Activated T-helper 2 cell treated with anti-CD3 and anti-CD28 coated beads, Interferon-gamma antibody, Interleukin-2, Interleukin-4, amounts not matched to agents 10 μg/mL and 5 μg/mL and 100 μg/mL, durations not matched to agents 14 hours and 24 hours and 36 hours (primary cell): Measurements from ENCODE around the gene GEMIN5. TPM values are rescaled to one million over a fixed set of nuclear protein-coding genes. Genes with fewer than 3 reads are reported as not detected.
"Not testable (repeated sequence)": the region's sequence is repeated elsewhere in the genome, so short reads cannot be mapped to it uniquely, and the experiment has no call there.

Source experiments
- DNase-seq: peaks from one replicate; pipeline ENCODE4 v3.0.0; 2021; ENCODE audit warnings: low spot score
- H3K27ac Mint-ChIP-seq: one replicate; pipeline ENCODE4 v1.8.0; 2021; ENCODE audit warnings: mixed read lengths
- H3K27me3 Mint-ChIP-seq: one replicate; pipeline ENCODE4 v1.8.0; 2021; ENCODE audit warnings: low read depth, mixed read lengths
- H3K36me3 Mint-ChIP-seq: one replicate; pipeline ENCODE4 v1.8.0; 2021; ENCODE audit warnings: low read depth, mixed read lengths
- H3K4me1 Mint-ChIP-seq: one replicate; pipeline ENCODE4 v1.8.0; 2021; ENCODE audit warnings: low read depth, mixed read lengths
- H3K4me3 Mint-ChIP-seq: one replicate; pipeline ENCODE4 v1.8.0; 2021; ENCODE audit warnings: low read depth, mild to moderate bottlenecking, moderate library complexity, mixed read lengths
- H3K9me3 Mint-ChIP-seq: one replicate; pipeline ENCODE4 v1.8.0; 2021; ENCODE audit warnings: mixed read lengths
- intact Hi-C: fragments of 100-400 bp; cut with micrococcal nuclease; formaldehyde crosslinking; loops from one replicate; pipeline ENCODE4 v1.15.1; 2023
- total RNA-seq: library from RNA; stranded (reverse); gene quantifications from 2 replicates; pipeline ENCODE4 v1.2.3, GENCODE V29; 2022

Gene GEMIN5
- total RNA-seq, 1 donor from 2014 or later = 33.9 TPM

GRCh38 chr5:154939387-154939786 is 1.4 kb upstream of the GEMIN5 start:
- Mint-ChIP-seq H3K27ac (peak overlapping the region; percentile 27), H3K4me3 (peak overlapping the region; percentile 11), H3K36me3 (peaks cover 22% of the 10 kb centered on the region), H3K4me1 (peaks cover 43% of the 10 kb centered on the region)
- H3K27me3 Mint-ChIP-seq, DNase-seq, H3K9me3 Mint-ChIP-seq, intact Hi-C loops: not testable (repeated sequence)

GRCh38 chr5:154937186-154937717 is 759 bp downstream of the GEMIN5 start:
- peaks cover 26% of the 10 kb centered on the region for H3K36me3 Mint-ChIP-seq
- peak overlapping the region; percentile 79 for H3K27ac Mint-ChIP-seq
- peak overlapping the region; percentile 89 for H3K4me3 Mint-ChIP-seq
- intact Hi-C loops = no loop called here
- DNase-seq = no peak
- peaks cover 36% of the 10 kb centered on the region for H3K4me1 Mint-ChIP-seq
- no peaks in the 10 kb centered on the region for H3K27me3 Mint-ChIP-seq
- no peaks in the 10 kb centered on the region for H3K9me3 Mint-ChIP-seq

GRCh38 chr5:154934881-154935280 is 3.1 kb downstream of the GEMIN5 start:
- no peak overlapping the region for H3K4me3 Mint-ChIP-seq
- H3K27ac Mint-ChIP-seq = no peak overlapping the region
- no peak for DNase-seq
- no peaks in the 10 kb centered on the region for H3K27me3 Mint-ChIP-seq
- no peaks in the 10 kb centered on the region for H3K9me3 Mint-ChIP-seq
- H3K36me3 Mint-ChIP-seq = peaks cover 43% of the 10 kb centered on the region
- peaks cover 24% of the 10 kb centered on the region for H3K4me1 Mint-ChIP-seq
- intact Hi-C loops = no loop called here

DNA sequence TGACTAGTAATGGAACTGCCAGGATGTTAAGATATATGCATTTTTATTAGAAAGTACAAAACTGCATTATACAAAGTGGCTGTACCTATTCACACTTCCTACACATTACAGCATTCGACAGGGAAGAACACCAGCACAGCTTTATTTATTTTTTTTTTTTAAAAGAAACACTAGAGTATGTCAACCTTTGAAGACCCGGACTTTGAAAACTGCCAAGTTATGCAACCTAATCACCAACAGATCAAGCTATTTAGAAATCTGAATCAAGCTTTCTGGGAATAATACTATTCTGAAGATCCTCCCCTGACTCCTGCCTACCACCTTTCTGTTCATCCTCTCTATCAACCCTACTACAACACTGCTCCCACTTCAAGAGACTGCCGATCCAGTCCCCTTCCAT is 4.5 kb downstream of the GEMIN5 start:
- Mint-ChIP-seq H3K36me3 (peaks cover 44% of the 10 kb centered on the region), H3K9me3 (no peaks in the 10 kb centered on the region), H3K27ac (no peak overlapping the region), H3K27me3 (no peaks in the 10 kb centered on the region), H3K4me1 (peaks cover 19% of the 10 kb centered on the region), H3K4me3 (no peak overlapping the region)
- intact Hi-C loops = no loop called here
- no peak for DNase-seq

DNA sequence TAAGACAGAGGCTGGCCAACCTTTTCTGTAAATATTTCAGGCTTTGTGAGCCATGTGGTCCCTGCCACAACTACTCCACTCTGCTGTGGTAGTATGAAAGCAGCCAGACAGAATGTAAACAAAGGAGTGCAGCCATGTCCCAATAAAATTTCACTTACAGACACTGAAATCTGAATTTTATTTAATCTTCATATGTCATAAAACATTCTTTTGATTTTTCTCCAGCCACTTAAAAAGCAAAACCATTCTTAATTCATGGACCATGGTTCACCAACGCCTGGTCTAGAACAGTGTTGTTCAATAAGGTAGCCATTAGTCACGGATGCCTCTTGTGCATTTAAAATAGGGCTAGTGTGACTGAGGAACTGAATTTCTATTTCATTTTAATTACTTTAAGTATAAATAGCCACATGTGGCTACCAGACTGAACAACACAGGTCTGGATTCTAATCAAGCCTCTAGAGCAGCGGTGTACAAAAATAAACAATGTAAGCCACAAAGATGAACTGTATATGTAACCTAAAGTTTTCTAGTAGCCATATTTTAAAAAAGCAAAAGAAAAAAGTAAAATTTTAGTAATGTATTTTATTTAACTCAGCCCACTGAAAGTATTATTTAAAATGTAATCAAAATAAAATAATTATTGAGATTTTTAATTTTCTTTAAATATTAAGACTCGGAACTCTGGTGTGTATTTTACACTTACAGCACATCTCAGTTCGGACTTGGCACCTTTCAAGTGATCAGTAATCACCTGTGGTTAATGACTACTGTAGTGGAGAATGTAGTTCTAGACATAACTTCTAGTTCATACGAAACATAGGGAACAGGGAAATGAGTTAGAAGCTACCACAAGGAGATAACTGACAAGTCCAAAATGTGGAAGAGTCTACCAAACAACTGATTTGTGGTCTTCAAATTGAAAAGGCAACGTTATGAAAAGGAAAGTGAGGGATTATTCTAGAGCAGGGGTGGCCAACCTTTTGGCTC is 14.3 kb downstream of the GEMIN5 start:
- Mint-ChIP-seq H3K27ac (no peak overlapping the region), H3K27me3 (no peaks in the 10 kb centered on the region), H3K4me1 (no peaks in the 10 kb centered on the region), H3K4me3 (no peak overlapping the region), H3K36me3 (peaks cover 62% of the 10 kb centered on the region), H3K9me3 (no peaks in the 10 kb centered on the region)
- no peak for DNase-seq
- intact Hi-C loops = no loop called here

GRCh38 chr5:154917757-154918156 is 20.3 kb downstream of the GEMIN5 start:
- no peak for DNase-seq
- Mint-ChIP-seq H3K4me1 (no peaks in the 10 kb centered on the region), H3K27ac (no peak overlapping the region), H3K27me3 (no peaks in the 10 kb centered on the region), H3K9me3 (no peaks in the 10 kb centered on the region), H3K4me3 (no peak overlapping the region), H3K36me3 (peaks cover 44% of the 10 kb centered on the region)
- intact Hi-C loops = no loop called here

GRCh38 chr5:154916874-154917273 is 21.1 kb downstream of the GEMIN5 start:
- H3K9me3 Mint-ChIP-seq = no peaks in the 10 kb centered on the region
- H3K4me3 Mint-ChIP-seq = no peak overlapping the region
- peaks cover 53% of the 10 kb centered on the region for H3K36me3 Mint-ChIP-seq

DNA sequence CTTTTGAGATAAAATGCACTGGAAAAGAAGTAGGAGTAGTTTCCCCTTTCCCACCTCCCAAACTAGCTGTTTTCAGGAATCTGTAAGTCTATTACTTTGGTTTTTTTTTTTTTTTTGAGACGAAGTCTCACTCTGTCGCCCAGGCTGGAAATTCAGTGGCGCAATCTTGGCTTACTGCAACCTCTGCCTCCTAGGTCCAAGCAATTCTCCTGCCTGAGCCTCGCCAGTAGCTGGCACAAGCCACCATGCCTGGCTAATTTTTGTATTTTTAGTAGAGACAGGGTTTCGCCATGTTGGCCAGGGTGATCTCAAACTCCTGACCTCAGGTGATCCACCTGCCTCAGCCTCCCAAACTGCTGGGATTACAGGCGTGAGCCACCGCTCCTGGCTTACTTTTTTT is 32.4 kb downstream of the GEMIN5 start:
- H3K36me3 Mint-ChIP-seq = peaks cover 61% of the 10 kb centered on the region
- intact Hi-C loops, DNase-seq, H3K9me3 Mint-ChIP-seq, H3K27ac Mint-ChIP-seq, H3K4me3 Mint-ChIP-seq, H3K4me1 Mint-ChIP-seq, H3K27me3 Mint-ChIP-seq: not testable (repeated sequence)

More at GRCh38 chr5:154916874-154917273, 21.1 kb downstream of the GEMIN5 start:
- Mint-ChIP-seq H3K27me3 (no peaks in the 10 kb centered on the region), H3K27ac (no peak overlapping the region), H3K4me1 (no peaks in the 10 kb centered on the region)
- no peak for DNase-seq
- intact Hi-C loops = no loop called here

- intact Hi-C loops = no loop called here
- Mint-ChIP-seq H3K36me3 (peaks cover 66% of the 10 kb centered on the region), H3K27me3 (no peaks in the 10 kb centered on the region), H3K4me1 (no peaks in the 10 kb centered on the region), H3K4me3 (no peak overlapping the region), H3K9me3 (no peaks in the 10 kb centered on the region), H3K27ac (no peak overlapping the region)
- no peak for DNase-seq
These were observed 36.1 kb downstream of the GEMIN5 start for GRCh38 chr5:154901913-154902312.

DNA sequence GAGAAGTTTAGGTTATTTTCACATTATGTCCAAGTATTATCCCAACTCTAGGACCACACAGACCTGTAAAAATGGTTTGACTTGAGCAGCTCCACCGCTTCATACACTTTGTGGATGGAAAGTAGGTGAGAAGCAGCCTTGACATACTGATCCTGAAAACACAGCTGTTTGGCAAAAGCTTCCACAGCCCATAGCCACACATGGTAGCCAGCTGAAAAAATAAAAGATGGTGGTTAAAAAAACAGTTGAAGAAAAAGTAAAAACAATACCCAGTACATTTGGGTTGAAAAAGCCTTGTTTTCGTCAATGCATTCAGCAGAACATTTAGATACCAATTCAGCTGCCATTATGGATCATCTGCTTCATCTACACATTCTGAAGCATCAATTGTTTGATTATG is 36.7 kb downstream of the GEMIN5 start:
- no peak for DNase-seq

DNA sequence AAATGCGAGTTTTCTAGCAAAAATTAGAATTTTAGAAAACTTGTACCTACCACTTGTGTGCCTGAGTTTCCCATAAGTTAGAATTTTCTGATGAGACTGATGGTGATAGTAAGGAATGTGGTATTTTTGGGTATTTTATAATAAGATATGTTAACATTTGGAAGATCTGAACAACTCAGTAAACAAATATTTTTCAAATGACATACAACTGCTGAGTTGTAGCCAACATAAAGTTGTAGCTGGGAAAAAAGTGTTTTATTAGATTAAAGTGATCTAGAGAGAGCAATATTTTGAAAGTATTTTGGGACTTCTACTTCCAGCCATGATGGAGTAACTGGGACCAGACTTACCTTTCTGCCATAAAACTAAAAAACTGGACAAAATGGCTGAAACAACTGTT is 37.9 kb downstream of the GEMIN5 start:
- no peak overlapping the region for H3K27ac Mint-ChIP-seq
- no peaks in the 10 kb centered on the region for H3K27me3 Mint-ChIP-seq
- peaks cover 78% of the 10 kb centered on the region for H3K36me3 Mint-ChIP-seq
- no peak for DNase-seq
- no peak overlapping the region for H3K4me3 Mint-ChIP-seq
- no peaks in the 10 kb centered on the region for H3K4me1 Mint-ChIP-seq
- intact Hi-C loops = no loop called here
- H3K9me3 Mint-ChIP-seq = no peaks in the 10 kb centered on the region

More for the DNA sequence above, 36.7 kb downstream of the GEMIN5 start:
- Mint-ChIP-seq H3K36me3 (peaks cover 69% of the 10 kb centered on the region), H3K4me1 (no peaks in the 10 kb centered on the region), H3K27ac (no peak overlapping the region), H3K9me3 (no peaks in the 10 kb centered on the region), H3K27me3 (no peaks in the 10 kb centered on the region), H3K4me3 (no peak overlapping the region)
- intact Hi-C loops = no loop called here

DNA sequence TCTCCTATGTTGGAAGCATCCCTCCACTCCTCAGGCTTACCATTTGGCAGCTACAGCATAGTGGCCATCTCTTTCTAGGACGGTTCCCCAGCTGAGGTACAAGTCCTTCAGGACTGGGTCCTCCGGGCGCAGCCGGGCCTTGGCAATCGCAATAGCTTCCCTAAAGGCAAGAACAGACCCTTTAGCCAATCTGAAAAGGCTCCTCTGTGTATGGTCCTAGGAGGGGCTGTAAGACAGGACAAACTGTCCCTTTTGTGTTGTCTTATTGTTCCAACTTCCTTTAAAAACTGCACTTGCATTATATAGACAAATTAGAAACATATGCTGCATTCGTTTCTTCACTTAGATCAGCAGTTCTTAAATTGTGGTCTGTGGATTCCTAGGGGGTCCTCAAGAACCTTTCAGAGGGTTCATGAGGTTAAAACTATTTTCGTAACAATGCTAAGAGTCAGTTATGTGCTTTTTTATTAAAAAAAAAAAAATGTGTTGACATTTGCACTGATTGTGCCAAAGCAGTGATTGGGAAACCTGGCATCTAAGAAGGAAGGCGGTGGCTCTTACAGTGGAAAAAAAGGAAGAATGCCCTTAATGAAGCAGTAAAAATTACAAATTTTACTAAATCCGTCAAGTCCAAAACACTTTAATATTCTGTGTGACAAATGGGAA is 38.7 kb downstream of the GEMIN5 start:
- intact Hi-C loops = no loop called here
- H3K9me3 Mint-ChIP-seq = no peaks in the 10 kb centered on the region
- H3K4me3 Mint-ChIP-seq = no peak overlapping the region
- no peak overlapping the region for H3K27ac Mint-ChIP-seq
- no peaks in the 10 kb centered on the region for H3K4me1 Mint-ChIP-seq
- peaks cover 78% of the 10 kb centered on the region for H3K36me3 Mint-ChIP-seq
- no peak for DNase-seq
- H3K27me3 Mint-ChIP-seq = no peaks in the 10 kb centered on the region

DNA sequence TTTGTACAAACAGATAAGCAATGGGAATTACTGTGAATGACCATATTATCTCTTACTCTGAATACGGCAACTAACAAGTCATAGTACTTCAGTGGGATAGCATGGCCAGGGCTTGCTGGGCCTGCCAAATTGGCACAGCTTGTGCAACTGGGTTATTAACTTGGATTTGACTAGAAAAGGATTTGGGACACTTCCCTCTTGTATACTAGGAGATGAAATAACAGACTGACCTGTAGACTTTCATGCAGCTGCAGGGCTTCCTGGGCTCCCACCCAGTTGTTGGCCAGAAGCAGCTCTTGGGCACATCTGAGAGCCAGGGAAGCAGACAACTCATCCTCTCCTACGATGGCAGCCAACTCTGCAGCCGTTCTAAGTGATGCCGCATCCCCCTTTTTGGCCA is 39.8 kb downstream of the GEMIN5 start:
- intact Hi-C loops = no loop called here
- Mint-ChIP-seq H3K27me3 (no peaks in the 10 kb centered on the region), H3K27ac (no peak overlapping the region), H3K36me3 (peaks cover 79% of the 10 kb centered on the region), H3K4me1 (no peaks in the 10 kb centered on the region), H3K4me3 (no peak overlapping the region), H3K9me3 (no peaks in the 10 kb centered on the region)
- DNase-seq = no peak
